ENCODE measurements around the gene CRHR1.

GRCh38 chr17:45787044-45787443 lies 2.9 kb downstream of the CRHR1 start:
- TF ChIP-seq CTCF (conservative IDR thresholded peaks at IDR 0.05) (no peak), EZH2 (IDR thresholded peaks at IDR 0.05; ENCODE audit: low read depth) (no peak)
